GM18517 (cell line): ENCODE measurements around the gene MTX3.

Source experiments
- ATAC-seq: cut with Tn5 transposase; IDR thresholded peaks from one replicate; pipeline ENCODE4 v1.9.1; 2021; ENCODE audit warnings: mild to moderate bottlenecking, moderate library complexity; ENCODE audit not compliant: unreplicated experiment

The MTX3 gene

GRCh38 chr5:79936646-79937216, 54.3 kb downstream of the MTX3 start:
- ATAC-seq, result no peak

GRCh38 chr5:79936002-79936645, 54.9 kb downstream of the MTX3 start:
- ATAC-seq, result no peak

GRCh38 chr5:79934681-79935080, 56.4 kb downstream of the MTX3 start:
- ATAC-seq, result no peak

- ATAC-seq, result no peak
Observed at GRCh38 chr5:79932510-79933504, 58.3 kb downstream of the MTX3 start.

- ATAC-seq, result no peak
Observed at GRCh38 chr5:79931866-79932265, 59.2 kb downstream of the MTX3 start.

- ATAC-seq, result no peak
Observed at GRCh38 chr5:79931409-79931808, 59.7 kb downstream of the MTX3 start.

- ATAC-seq, result no peak
Observed at GRCh38 chr5:79929095-79929494, 62.0 kb downstream of the MTX3 start.
